HL-60 (cell line): ENCODE measurements around the gene ABCA7.

ENCODE experiments used
- POLR2AphosphoS5 ChIP-seq: IDR thresholded peaks from 2 replicates; pipeline ENCODE4 v1.6.1; 2012; ENCODE audit warnings: low read depth
- TF ChIP-seq, protein P1 (sequence below): IDR thresholded peaks from one replicate; pipeline ENCODE4 v1.5.1; 2011; ENCODE audit warnings: low read length, control low read depth, inconsistent platforms; ENCODE audit not compliant: insufficient read depth
- TF ChIP-seq, protein P2 (sequence below): IDR thresholded peaks from 2 replicates; pipeline ENCODE4 v1.6.1; 2012; ENCODE audit warnings: low read depth; ENCODE audit not compliant: insufficient replicate concordance

DNA sequence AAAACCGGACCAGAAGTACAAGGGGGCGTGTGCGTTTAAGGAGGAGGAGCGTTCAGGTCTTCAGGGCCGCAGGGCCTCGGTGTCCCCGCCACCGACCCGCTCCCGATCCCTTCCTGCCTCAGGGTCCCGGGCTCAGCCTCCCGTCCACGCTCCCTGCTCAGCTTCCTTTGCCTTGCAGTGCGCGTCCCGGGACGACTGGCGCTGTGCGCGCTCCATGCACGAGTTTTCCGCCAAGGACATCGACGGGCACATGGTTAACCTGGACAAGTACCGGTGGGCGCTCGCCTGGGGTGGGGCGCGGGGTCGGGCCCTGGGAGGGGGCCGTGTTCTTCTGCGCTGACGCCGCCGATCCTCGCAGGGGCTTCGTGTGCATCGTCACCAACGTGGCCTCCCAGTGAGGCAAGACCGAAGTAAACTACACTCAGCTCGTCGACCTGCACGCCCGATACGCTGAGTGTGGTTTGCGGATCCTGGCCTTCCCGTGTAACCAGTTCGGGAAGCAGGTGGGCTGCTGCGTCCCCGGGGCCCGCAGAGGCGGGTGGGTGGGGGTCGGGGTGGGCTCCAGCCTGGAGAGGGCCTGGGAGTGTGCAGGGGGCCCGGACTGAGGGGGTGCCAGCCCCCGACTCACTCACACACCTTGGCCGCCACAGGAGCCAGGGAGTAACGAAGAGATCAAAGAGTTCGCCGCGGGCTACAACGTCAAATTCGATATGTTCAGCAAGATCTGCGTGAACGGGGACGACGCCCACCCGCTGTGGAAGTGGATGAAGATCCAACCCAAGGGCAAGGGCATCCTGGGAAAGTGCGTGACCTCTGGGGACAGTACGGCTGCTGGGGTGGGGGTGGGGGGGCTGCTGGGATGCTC is 65.3 kb downstream of the ABCA7 start:
- TF ChIP-seq POLR2AphosphoS5: no peak
- TF ChIP-seq, protein P1, sequence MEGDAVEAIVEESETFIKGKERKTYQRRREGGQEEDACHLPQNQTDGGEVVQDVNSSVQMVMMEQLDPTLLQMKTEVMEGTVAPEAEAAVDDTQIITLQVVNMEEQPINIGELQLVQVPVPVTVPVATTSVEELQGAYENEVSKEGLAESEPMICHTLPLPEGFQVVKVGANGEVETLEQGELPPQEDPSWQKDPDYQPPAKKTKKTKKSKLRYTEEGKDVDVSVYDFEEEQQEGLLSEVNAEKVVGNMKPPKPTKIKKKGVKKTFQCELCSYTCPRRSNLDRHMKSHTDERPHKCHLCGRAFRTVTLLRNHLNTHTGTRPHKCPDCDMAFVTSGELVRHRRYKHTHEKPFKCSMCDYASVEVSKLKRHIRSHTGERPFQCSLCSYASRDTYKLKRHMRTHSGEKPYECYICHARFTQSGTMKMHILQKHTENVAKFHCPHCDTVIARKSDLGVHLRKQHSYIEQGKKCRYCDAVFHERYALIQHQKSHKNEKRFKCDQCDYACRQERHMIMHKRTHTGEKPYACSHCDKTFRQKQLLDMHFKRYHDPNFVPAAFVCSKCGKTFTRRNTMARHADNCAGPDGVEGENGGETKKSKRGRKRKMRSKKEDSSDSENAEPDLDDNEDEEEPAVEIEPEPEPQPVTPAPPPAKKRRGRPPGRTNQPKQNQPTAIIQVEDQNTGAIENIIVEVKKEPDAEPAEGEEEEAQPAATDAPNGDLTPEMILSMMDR: no peak
- TF ChIP-seq, protein P2, sequence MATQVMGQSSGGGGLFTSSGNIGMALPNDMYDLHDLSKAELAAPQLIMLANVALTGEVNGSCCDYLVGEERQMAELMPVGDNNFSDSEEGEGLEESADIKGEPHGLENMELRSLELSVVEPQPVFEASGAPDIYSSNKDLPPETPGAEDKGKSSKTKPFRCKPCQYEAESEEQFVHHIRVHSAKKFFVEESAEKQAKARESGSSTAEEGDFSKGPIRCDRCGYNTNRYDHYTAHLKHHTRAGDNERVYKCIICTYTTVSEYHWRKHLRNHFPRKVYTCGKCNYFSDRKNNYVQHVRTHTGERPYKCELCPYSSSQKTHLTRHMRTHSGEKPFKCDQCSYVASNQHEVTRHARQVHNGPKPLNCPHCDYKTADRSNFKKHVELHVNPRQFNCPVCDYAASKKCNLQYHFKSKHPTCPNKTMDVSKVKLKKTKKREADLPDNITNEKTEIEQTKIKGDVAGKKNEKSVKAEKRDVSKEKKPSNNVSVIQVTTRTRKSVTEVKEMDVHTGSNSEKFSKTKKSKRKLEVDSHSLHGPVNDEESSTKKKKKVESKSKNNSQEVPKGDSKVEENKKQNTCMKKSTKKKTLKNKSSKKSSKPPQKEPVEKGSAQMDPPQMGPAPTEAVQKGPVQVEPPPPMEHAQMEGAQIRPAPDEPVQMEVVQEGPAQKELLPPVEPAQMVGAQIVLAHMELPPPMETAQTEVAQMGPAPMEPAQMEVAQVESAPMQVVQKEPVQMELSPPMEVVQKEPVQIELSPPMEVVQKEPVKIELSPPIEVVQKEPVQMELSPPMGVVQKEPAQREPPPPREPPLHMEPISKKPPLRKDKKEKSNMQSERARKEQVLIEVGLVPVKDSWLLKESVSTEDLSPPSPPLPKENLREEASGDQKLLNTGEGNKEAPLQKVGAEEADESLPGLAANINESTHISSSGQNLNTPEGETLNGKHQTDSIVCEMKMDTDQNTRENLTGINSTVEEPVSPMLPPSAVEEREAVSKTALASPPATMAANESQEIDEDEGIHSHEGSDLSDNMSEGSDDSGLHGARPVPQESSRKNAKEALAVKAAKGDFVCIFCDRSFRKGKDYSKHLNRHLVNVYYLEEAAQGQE: no peak
